IPS DF 4.7 (cell line): Measurements from ENCODE around the gene MTRF1.

Experiments
- DNase-seq: peaks from one replicate; pipeline ENCODE4 v3.0.0-alpha.2; 2013; ENCODE audit warnings: low spot score; ENCODE audit errors: extremely low read depth

The MTRF1 gene

DNA sequence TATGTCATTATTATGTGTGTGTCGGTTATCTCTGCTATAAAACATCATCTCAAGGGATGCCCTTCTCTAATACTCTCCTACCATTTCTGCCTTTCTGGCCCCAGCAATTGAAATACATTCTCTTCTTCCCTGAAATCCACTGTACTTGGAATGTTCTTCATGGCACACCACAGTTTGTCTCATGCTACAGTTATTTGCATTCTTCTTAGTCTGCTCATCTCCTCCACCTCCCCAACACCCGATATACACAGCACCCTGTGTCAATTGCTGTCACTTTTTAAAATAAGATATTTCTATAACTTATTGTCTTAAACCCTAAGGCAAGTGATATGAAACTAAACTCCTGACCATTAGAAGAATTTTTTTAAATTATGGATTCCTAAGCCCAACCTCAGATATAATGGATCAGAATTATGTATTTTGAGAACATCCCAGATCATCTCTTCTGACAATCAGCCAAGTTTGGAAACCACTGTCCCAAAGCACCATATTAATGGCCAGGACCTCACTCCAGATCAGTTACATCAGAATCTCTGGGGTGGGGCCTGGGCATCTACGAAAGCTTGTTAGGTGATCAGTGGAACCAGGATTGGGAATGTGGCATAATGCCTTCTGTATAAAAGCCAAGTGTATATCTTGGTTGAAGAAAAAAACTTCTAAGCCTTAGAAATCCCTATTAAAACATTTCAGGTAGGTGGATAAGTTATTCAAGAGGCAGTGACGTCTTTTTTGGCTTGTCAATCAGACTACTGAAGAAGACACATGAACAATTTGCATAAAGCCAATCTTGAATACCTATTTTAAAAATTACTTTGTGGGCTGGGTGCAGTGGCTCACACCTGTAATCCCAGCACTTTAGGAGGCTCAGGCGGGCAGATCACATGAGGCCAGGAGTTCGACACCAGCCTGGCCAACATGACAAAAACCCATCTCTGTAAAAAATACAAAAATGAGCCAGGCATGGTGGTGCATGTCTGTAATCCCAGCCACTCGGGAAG lies 39.0 kb downstream of the MTRF1 start:
- no peak for DNase-seq

DNA sequence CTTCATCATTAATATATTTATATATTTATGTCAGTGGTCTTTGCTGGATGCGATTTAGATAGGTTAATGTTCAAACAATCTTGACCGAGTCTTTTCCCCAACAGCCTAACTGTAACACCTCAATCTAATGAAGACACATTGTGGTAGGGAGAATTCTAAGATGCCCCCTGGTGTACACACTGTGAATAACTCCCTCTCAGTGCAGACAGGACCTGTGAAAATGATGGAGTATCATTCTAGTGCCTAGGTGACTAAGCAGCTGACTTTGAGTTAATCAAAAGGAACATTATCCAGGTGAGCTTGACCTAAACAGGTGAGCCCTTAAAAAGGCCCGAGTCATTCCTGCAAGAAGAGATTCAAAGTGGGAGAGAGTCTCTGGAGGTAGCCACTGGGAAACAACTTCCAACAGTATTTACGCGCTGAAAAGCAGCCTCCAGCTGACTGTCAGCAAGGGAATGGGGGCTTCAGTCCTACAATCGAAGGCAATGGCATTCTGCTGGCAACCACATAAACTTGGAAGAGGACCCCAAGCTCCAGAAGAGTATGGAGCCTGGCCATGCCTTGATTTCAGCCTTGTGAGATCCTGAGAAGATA lies 41.0 kb downstream of the MTRF1 start:
- DNase-seq, result peak; percentile 38

DNA sequence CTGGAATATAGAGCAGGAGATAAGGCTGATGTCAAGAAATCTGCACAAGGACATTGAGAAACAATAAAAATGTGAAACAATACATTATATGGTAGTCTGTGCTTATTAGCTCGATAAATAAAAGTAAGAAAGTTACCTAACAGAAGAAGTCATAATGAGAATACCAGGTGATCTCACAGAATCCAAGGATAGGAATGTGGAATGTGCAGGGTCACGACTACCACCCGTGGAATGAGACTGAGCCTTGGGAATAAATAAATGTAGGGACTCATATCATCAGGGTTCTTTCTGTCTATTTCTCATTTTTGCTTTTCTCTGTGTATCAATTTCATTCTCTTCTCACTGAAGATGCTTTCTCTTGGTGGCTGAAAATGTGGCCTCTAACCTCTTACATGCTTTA lies 43.0 kb downstream of the MTRF1 start:
- no peak for DNase-seq

DNA sequence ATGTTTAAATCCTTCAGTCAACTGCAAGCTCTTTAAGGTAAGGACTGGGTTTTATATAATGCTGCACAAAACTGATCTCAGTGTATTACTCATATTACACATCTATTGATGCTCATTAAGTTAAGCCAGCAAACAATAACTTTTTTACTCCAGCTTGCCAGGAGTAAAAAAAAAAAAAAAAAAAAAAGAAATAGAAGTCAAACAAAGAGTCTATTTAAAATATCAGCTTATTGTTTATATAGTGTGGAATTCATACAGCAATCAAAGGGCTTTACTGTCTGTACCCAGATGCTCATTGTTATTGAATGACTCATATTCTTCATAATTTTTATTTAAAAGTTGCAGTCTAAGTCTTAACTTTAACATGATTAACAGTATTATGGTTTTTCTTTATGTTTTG lies 47.2 kb downstream of the MTRF1 start:
- DNase-seq, result no peak

- DNase-seq, result no peak
Measured at GRCh38 chr13:41213919-41214318, 49.5 kb downstream of the MTRF1 start.

DNA sequence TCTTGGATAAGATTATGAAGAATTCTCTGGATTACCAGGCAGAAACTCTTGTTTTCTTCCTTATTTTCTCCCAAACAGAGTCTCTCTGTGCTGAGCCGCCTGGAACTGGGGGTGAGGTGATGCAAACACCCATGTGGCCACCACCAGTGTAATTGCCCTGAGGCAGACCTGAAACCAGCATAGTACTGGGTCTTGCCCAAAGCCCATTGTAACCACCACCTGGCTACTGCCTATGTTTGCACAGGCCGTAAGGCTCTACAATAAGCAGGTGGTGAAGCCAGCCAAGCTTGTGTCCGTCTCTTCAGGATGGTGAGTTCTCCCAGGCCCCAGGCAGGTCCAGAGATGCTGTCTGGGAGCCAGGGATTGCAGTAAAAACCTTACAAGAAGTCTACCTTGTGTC lies 50.1 kb downstream of the MTRF1 start:
- DNase-seq, result no peak

- no peak for DNase-seq
Measured at GRCh38 chr13:41212881-41213280, 50.5 kb downstream of the MTRF1 start.

DNA sequence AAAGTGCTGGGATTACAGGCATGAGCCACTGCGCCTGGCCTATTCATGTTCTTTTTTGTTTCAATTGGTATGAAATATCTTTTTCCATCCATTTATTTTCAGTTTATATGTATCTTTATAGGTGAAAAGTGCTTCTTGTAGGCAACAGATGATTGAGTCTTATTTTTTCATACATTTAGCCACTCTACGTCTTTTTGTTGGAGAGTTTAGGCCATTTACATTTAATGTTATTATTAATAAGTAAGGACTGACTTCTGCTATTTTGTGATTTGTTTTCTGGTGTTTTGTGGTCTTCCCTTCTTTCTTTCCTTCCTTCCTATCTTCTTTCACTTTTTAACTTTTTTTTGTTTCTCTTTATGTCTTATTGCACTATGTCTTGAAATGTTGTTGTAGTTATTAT lies 52.3 kb downstream of the MTRF1 start:
- DNase-seq, result no peak

DNA sequence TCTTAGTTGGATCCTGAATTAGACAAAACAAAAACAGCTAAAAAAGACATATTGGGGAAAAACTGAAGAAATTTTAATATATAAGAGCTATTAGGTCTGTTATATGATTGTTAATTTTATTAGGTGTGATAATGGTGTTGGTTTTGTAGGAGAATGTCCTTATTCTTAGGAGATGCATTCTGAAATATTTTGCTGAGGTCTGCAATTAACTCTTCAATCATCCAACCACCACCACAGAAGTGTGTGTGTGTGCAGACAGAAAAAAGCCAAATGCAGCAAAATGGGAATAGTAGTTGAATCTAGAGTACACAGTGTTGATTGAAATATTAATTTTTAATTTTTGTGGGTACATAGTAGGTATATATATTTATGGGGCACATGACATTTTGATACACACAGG lies 56.9 kb downstream of the MTRF1 start:
- no peak for DNase-seq

GRCh38 chr13:41203810-41204209 lies 59.6 kb downstream of the MTRF1 start:
- no peak for DNase-seq

DNA sequence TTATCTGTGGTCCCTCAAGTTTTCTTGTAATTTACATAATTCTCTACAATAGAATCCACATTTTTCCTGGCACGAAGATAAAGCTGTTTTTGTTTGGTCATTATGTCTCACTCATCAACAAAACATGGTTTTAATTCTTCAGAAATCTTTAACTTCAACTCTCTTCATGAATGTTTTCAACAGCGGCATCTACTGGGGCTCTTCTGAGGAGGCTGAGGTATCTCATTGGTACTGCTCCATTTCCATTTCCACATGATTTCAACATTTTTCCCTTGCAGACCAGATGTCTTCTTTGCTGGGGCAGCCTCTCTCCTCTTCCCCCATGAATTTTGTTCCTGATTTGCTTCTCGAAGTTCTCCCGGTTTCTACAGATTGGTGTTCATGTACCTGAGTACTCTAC lies 63.2 kb downstream of the MTRF1 start:
- DNase-seq, result no peak

DNA sequence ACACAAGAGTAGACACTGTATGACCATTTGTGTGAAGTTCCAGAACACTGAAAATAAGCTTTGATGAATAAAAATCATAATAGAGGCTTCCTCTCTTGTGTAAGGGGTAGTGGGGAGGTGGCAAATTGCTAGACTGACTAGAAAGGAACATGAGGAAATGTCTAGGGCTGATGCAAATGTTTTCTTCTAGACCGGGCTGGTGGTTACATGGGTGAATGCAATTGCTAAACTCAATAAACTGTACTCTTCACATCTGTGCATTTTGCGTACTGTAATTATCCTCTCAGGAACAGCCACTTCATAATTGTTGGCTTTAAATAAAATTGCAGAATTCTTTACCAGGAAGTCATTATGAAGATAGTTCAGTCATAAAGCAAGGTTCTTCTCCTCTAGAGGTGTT lies 63.9 kb downstream of the MTRF1 start:
- no peak for DNase-seq

- DNase-seq, result no peak
Measured at GRCh38 chr13:41199079-41199478, 64.3 kb downstream of the MTRF1 start.

GRCh38 chr13:41196620-41197019 lies 66.8 kb downstream of the MTRF1 start:
- DNase-seq, result no peak

DNA sequence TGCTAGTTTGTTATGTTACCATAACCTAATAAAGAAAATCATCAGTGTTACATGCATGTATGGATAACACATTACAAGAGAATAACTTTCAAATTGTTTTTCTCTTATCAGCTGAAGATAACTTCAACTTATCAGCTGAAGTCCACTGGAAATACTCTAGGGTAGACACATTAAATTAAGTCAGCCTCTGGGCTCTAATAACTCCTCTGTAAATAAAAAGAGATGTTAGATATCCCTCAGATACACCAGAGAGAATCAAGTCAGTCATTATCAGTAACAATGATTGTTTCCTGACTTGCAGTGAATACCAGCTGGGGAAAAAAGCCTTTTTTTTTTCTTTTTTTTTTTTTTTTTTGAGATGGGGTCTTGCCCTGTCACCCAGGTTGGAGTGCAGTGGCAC lies 67.4 kb downstream of the MTRF1 start:
- no peak for DNase-seq

DNA sequence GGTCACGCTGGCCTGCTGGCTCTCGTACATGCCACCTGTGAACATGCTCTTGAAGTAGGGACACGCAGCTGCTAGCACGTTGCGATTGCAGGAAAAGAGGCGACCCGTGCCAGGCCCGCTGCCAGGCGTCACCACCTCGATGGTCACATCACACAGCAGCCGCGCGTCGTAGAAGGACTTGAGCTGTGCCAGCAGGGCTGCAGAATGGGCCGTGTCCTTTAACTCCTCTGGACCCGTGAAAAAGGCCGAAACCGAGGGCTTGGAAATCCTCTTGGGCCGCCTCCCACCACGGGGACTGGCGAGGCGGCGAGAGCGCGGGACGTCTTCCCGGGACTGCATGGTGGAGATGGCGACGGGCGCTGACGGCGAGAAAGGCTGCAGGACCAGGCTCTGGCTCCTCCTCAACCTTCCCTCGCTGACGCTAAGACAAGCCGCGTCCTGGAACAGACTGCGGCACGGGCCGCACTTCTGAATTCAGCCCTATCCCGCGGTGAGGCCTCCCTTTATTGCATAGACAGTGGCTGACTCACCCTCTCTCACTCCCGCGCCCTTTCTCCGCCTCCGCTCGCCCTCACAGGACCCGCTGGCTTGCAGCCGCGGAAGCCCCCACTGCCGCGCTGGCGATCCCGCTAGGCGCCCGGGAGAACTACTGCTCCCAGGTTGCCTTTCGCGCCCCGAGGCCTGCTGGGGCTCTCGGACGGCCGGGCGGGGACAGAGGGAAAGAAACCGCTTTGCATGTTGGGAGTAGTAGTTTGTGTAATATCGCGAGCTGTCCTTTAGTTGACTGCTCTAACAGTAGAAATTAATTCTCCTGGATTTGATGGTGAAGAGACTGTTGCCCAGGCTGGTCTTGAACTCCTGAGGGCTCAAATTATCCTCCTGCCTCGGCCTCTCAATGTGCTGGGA lies 69.2 kb downstream of the MTRF1 start, which contains the start of gene KBTBD7:
Gene KBTBD7, minus strand, starts transcription at position 651 of the 906 bp plus-strand sequence. Its CDS starts 312 bp downstream, at position 339.
- DNase-seq, result peak; percentile 62

DNA sequence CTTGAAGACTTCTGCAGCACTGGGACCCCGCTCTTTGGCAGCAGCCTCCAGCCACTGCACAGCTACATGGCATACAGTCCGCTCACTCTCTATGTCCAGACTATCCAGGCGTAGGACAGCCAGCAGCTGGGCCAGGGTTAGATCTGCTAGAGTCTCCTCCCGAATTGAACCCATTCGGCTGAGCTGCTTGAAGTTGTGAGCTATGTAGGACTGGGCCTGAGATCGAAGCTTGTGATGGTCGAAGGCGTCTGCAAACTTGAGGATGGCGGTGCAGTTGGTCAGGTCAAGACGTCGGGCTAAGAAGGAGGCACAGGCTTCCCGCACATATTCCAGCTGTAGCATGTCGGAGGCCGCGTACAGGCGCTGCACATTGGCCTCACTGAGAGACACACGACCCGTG lies 69.9 kb downstream of the MTRF1 start:
- no peak for DNase-seq

DNA sequence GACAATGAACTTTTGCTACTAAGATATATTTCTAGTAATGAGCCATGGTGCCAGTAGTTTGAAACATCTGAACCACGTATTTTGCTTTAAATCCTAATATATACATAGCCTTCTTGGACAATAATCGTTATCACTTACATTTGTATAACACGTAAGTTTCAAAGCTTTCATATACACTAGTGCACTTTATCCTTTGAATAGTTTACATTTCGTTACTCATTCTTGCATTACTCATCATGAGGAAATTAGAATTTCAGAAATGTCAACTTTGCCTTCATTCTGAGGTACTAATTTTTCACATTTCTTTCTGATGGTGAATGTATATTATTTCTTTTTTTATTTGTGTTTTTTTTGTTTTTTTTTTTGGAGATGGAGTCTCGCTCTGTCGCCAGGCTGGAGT lies 74.8 kb downstream of the MTRF1 start:
- DNase-seq, result no peak

DNA sequence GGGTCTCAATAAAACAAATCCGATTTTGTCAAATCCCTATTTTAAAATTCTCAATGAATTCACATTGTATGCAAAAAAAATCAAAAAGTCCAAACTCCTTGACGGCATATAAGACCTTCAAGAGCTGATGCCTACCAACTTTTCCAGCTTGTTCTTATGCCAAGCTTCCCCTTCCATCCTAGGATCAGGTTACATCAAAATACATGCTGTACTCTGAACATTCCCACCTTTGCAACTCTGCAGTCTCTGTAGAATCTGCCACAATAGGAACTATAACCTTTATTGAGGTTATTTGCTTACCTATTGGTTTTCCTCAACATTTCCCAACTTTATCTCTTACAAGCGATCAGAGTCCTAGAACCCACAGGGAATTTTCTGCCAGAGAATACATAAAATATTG lies 76.9 kb downstream of the MTRF1 start:
- DNase-seq, result no peak

DNA sequence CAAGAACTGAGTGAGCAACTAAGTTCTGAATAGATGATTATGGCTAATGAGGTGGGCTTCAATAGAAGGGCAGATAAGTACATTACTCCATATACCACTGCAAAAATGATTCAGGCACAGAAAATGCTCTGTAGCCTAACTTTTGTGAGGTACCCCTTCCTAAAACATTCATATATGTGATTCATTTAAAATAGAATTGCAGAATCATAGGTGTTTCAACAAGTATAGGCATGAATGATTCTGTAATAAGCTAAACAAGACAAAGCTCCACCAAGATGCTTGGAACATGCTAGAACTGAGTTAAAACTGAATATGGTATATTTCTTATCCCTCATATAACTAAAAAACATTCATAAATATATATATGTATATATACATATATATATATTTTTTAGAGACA lies 81.1 kb downstream of the MTRF1 start:
- no peak for DNase-seq

GRCh38 chr13:41179593-41180250 lies 83.7 kb downstream of the MTRF1 start:
- no peak for DNase-seq
